Spleen (tissue), 11 donors: ENCODE measurements around the gene CMKLR1. TPM values are rescaled to one million over a fixed set of nuclear protein-coding genes. Genes with fewer than 3 reads are reported as not detected.

Source experiments
- DNase-seq: peaks from one replicate; pipeline ENCODE4 v3.0.0-alpha.2; 2020
- H3K27ac ChIP-seq, 8 donors: fragments of 200-600 bp; sonication (generic) in 7 of 8; 1 replicate in 4 of 8; 2 replicates in 4 of 8; pipeline versions ENCODE4 v1.5.0 to v1.8.0; 2016 to 2021; ENCODE audit warnings: inconsistent platforms in 4 of 8, mild to moderate bottlenecking in 4 of 8, moderate library complexity in 1 of 8
- H3K27me3 ChIP-seq, 7 donors: fragments of 200-600 bp; sonication (generic) in 6 of 7; replicated peaks in 1 of 7; 1 replicate in 4 of 7; 2 replicates in 3 of 7; pipeline versions ENCODE4 v1.5.0 to v1.8.0; 2016 to 2021; ENCODE audit warnings: inconsistent platforms in 3 of 7, mild to moderate bottlenecking in 1 of 7
- H3K36me3 ChIP-seq, 6 donors: fragments of 200-600 bp; sonication (generic) in 5 of 6; 1 replicate in 4 of 6; 2 replicates in 2 of 6; pipeline versions ENCODE4 v1.5.0 to v1.8.0; 2016 to 2021; ENCODE audit warnings: inconsistent platforms in 2 of 6
- H3K4me1 ChIP-seq, 6 donors: fragments of 200-600 bp; sonication (generic) in 5 of 6; 1 replicate in 3 of 6; 2 replicates in 3 of 6; pipeline versions ENCODE4 v1.5.0 to v1.8.0; 2016 to 2021; ENCODE audit warnings: inconsistent platforms in 3 of 6
- H3K4me3 ChIP-seq, 8 donors: fragments of 200-600 bp; sonication (generic) in 7 of 8; 1 replicate in 4 of 8; 2 replicates in 4 of 8; pipeline versions ENCODE4 v1.5.0 to v1.8.0; 2016 to 2021; ENCODE audit warnings: inconsistent platforms in 4 of 8, mild to moderate bottlenecking in 4 of 8, moderate library complexity in 2 of 8
- H3K9me3 ChIP-seq, 8 donors: fragments of 200-600 bp; sonication (generic) in 7 of 8; 1 replicate in 4 of 8; 2 replicates in 4 of 8; pipeline versions ENCODE4 v1.5.0 to v1.8.0; 2016 to 2021; ENCODE audit warnings: inconsistent platforms in 4 of 8
- CTCF ChIP-seq, 11 experiments: fragments of 200-600 bp in 7 of 11; fragments of 450-650 bp in 4 of 11; sonication (generic) in 4 of 11; IDR thresholded peaks in 8 of 11; conservative IDR thresholded peaks in 3 of 11; 1 replicate in 7 of 11; 2 replicates in 4 of 11; pipeline versions ENCODE4 v1.4.0 to v1.8.0; 2016 to 2021; ENCODE audit warnings: antibody characterized with exemption in 11 of 11, inconsistent platforms in 4 of 11, mild to moderate bottlenecking in 1 of 11
- POLR2A ChIP-seq, 3 donors: fragments of 450-650 bp; IDR thresholded peaks; one replicate each; pipeline ENCODE4 v1.5.1; 2017; ENCODE audit warnings: antibody characterized with exemption in 3 of 3, mild to moderate bottlenecking in 1 of 3
- POLR2AphosphoS5 ChIP-seq, 3 donors: sonication (generic); formaldehyde crosslinking; IDR thresholded peaks; one replicate each; pipeline ENCODE4 v1.5.1; 2017; ENCODE audit warnings: antibody characterized with exemption in 3 of 3
- WGBS, 5 donors: extraction: QIAGEN DNeasy Blood & Tissue Kit in 3 of 5; methylation state at CpG; one replicate each; pipeline versions ENCODE4 v1.1.5 to v1.1.7; 2013 to 2018; 5-methylcytosine and 5-hydroxymethylcytosine counted together
- intact Hi-C: fragments of 100-400 bp; cut with DNase I; formaldehyde crosslinking; loops from one replicate; pipeline ENCODE4 v1.15.0; 2023; ENCODE audit warnings: low total_unique reads
- polyA plus RNA-seq, 3 donors: library from polyadenylated mRNA; stranded (reverse); fragments of 200-250 nt; gene quantifications; one replicate each; pipeline ENCODE4 v1.2.1, GENCODE V29; 2013
- total RNA-seq, 7 donors: library from RNA; depleted of rRNA in 3 of 7; stranded (reverse); fragments of >200 nt in 3 of 7; fragmentation: NEBNext Ultra II Directional in 4 of 7; extraction: Animal tissue kit (Norgen Biotek cat#: 25700) in 4 of 7; gene quantifications; one replicate each; pipeline versions ENCODE4 v1.1.0 to v1.2.1, GENCODE V29; 2016 to 2021
- donor health status: healthy with polysubstance abuse.
- donor health status: DM: no; HTN: no; CAD: no; lungs with moderate emphysema.
- donor health status: DM: no; HTN: no; CAD: no.
- donor health status: Bipolar disorder and iron deficiency.
- donor health status: healthy.
- donor health status: DM: no; HTN: no; CAD: no.
- donor health status: DM: yes; HTN: yes; CAD: no.

Gene CMKLR1
- total and polyA plus RNA-seq, 10 donors, result 6.3 to 118 (median 75.4) TPM

GRCh38 chr12:108268397-108268796, 70.7 kb downstream of the CMKLR1 start:
- 6 to 40% (median 18%) methylated on average over 1 of the region's 1 CpG for WGBS, 5 donors
- Histone ChIP-seq H3K27me3 (peaks cover 0 to 8% (median 0%) of the 10 kb centered on the region in 7 donors), H3K9me3 (no peaks in the 10 kb centered on the region), H3K27ac (no peak overlapping the region), H3K4me1 (no peaks in the 10 kb centered on the region), H3K36me3 (no peaks in the 10 kb centered on the region), H3K4me3 (no peak overlapping the region)
- intact Hi-C loops, result no loop called here
- TF ChIP-seq CTCF (IDR thresholded peaks at IDR 0.05 in 8 of 11, conservative IDR thresholded peaks at IDR 0.05 in 3 of 11) (no peak), POLR2A (IDR thresholded peaks at IDR 0.05) (no peak), POLR2AphosphoS5 (IDR thresholded peaks at IDR 0.05) (no peak)
- DNase-seq, result no peak

GRCh38 chr12:108267450-108267849, 71.7 kb downstream of the CMKLR1 start:
- Histone ChIP-seq H3K27ac (no peak overlapping the region), H3K36me3 (no peaks in the 10 kb centered on the region), H3K4me3 (no peak overlapping the region), H3K27me3 (peaks cover 0 to 8% (median 0%) of the 10 kb centered on the region in 7 donors), H3K9me3 (peaks cover 0 to under 1% (median 0%) of the 10 kb centered on the region in 8 donors), H3K4me1 (no peaks in the 10 kb centered on the region)
- intact Hi-C loops, result no loop called here
- TF ChIP-seq POLR2AphosphoS5 (IDR thresholded peaks at IDR 0.05), result no peak
- TF ChIP-seq CTCF (IDR thresholded peaks at IDR 0.05 in 8 of 11, conservative IDR thresholded peaks at IDR 0.05 in 3 of 11), result no peak
- no peak for TF ChIP-seq POLR2A (IDR thresholded peaks at IDR 0.05)
- 69 to 84% (median 76%) methylated on average over 4 of the region's 4 CpGs for WGBS, 5 donors
- no peak for DNase-seq

- 81 to 95% (median 87%) methylated on average over 1 of the region's 1 CpG for WGBS, 5 donors
- H3K9me3 ChIP-seq, result peaks cover 0 to 14% (median 11%) of the 10 kb centered on the region in 8 donors
- no peaks in the 10 kb centered on the region for H3K4me1 ChIP-seq
- no peaks in the 10 kb centered on the region for H3K36me3 ChIP-seq
- intact Hi-C loops, result no loop called here
- no peak overlapping the region for H3K27ac ChIP-seq
- peaks cover 0 to 8% (median 0%) of the 10 kb centered on the region in 7 donors for H3K27me3 ChIP-seq
- no peak overlapping the region for H3K4me3 ChIP-seq
- TF ChIP-seq POLR2A (IDR thresholded peaks at IDR 0.05) (no peak), CTCF (IDR thresholded peaks at IDR 0.05 in 8 of 11, conservative IDR thresholded peaks at IDR 0.05 in 3 of 11) (no peak), POLR2AphosphoS5 (IDR thresholded peaks at IDR 0.05) (no peak)
- DNase-seq, result no peak
Measured at GRCh38 chr12:108266131-108266530, 73.0 kb downstream of the CMKLR1 start.

- no peak for DNase-seq
- H3K4me1 ChIP-seq, result no peaks in the 10 kb centered on the region
- H3K27ac ChIP-seq, result no peak overlapping the region
- no peak overlapping the region for H3K4me3 ChIP-seq
- WGBS, 5 donors, result 75 to 98% (median 89%) methylated on average over 1 of the region's 1 CpG
- H3K36me3 ChIP-seq, result no peaks in the 10 kb centered on the region
- TF ChIP-seq POLR2A (IDR thresholded peaks at IDR 0.05) (no peak), CTCF (IDR thresholded peaks at IDR 0.05 in 8 of 11, conservative IDR thresholded peaks at IDR 0.05 in 3 of 11) (no peak), POLR2AphosphoS5 (IDR thresholded peaks at IDR 0.05) (no peak)
- intact Hi-C loops, result no loop called here
- peaks cover 0 to 8% (median 0%) of the 10 kb centered on the region in 7 donors for H3K27me3 ChIP-seq
- H3K9me3 ChIP-seq, result peaks cover 0 to 20% (median 18%) of the 10 kb centered on the region in 8 donors
Measured at GRCh38 chr12:108265505-108265904, 73.6 kb downstream of the CMKLR1 start.
